Measurements from ENCODE around the gene HS1BP3. TPM values are rescaled to one million over a fixed set of nuclear protein-coding genes. Genes with fewer than 3 reads are reported as not detected.

Gene HS1BP3
- total and polyA plus RNA-seq, 9 of the 15 experiments (the other 6 are each of a cell fraction or from before 2014, with no cell fraction given) = 0.41 to 8.3 (median 5.9) TPM

- ChIA-PET POLR2A (interaction anchor here (0.7 kb wide), 1 partner anchor 65 kb away, joined by 3 read pairs; no protein-coding TSS in a partner anchor), CTCF (ENCODE audit: low intra/inter-chr PET ratio) (no interaction called here)
- Histone ChIP-seq H3K79me2 (ENCODE audit: control insufficient read depth, insufficient read depth, low read length) (no peaks in the 10 kb centered on the region), H4K20me1 (replicated peaks; ENCODE audit: control insufficient read depth, insufficient read depth, low read length) (no peaks in the 10 kb centered on the region; the same call in 1 of the 2 replicates), H3K9ac (ENCODE audit: insufficient read depth in 1 of 2, low read depth in 2 of 2, low read length in 2 of 2) (peak overlapping the region in 1 of 2 experiments; percentile 21; a peak in 1 of 4 replicates), H3K9me1 (ENCODE audit: control insufficient read depth, insufficient read depth, low read length) (no peaks in the 10 kb centered on the region), H3K27ac (ENCODE audit: extremely low read depth, low read depth, low read length) (no peak overlapping the region), H3K9me3 (replicated peaks; ENCODE audit: control insufficient read depth, insufficient read depth, low read depth, low read length) (no peaks in the 10 kb centered on the region), H3K4me3 (no peak overlapping the region), H3K4me1 (replicated peaks in 1 of 2; ENCODE audit: control insufficient read depth in 2 of 2, insufficient read depth in 2 of 2, low read length in 2 of 2) (peaks cover 0 to 20% of the 10 kb centered on the region in 2 experiments; a peak in 2 of 5 replicates), H2AFZ (ENCODE audit: low read depth, low read length) (no peak overlapping the region), H3K36me3 (ENCODE audit: control insufficient read depth, insufficient read depth, low read length) (no peaks in the 10 kb centered on the region), H3K27me3 (ENCODE audit: control insufficient read depth in 2 of 2, insufficient read depth in 2 of 2, low read length in 2 of 2) (peaks cover 22 to 66% of the 10 kb centered on the region in 2 experiments), H3K4me2 (ENCODE audit: insufficient read depth, low read length) (no peak overlapping the region)
- DNase-seq (ENCODE audit: extremely low read depth in 1 of 4, low spot score in 3 of 4) (no peak), FAIRE-seq (no peak), ATAC-seq (no peak)
- WGBS (ENCODE audit: insufficient coverage, low coverage, missing lambda C conversion rate) = 13% methylated on average over 18 of the region's 18 CpGs
- intact Hi-C loops (cut with micrococcal nuclease) = no loop called here
- in situ Hi-C loops (cut with MboI) = loop anchor here (25.0 kb wide), 1 partner anchor 590 kb away; no protein-coding TSS in a partner anchor
- no TSS peak for BruUV-seq (replicated peaks)
- TF ChIP-seq HCFC1 (IDR thresholded peaks at IDR 0.05; ENCODE audit: low read depth, low read length) = no peak
- no peak for TF ChIP-seq TRIM28 (IDR thresholded peaks at IDR 0.05)
- no peak for TF ChIP-seq SMAD2 (IDR thresholded peaks at IDR 0.05; ENCODE audit: low read depth, low read length)
- TF ChIP-seq ZNF311 (CRISPR knock-in tag; IDR thresholded peaks at IDR 0.05) = no peak
- no peak for TF ChIP-seq ZNF407 (IDR thresholded peaks at IDR 0.05; ENCODE audit: low read depth)
- TF ChIP-seq KAT7 (CRISPR knock-in tag; IDR thresholded peaks at IDR 0.05; ENCODE audit: borderline replicate concordance) = no peak
Observed at GRCh38 chr2:20672201-20672951, 21.5 kb upstream of the HS1BP3 start.
